B cell (primary cell): ENCODE measurements around the gene ATP8A2. TPM values are rescaled to one million over a fixed set of nuclear protein-coding genes. Genes with fewer than 3 reads are reported as not detected.

Source experiments
- ATAC-seq: fragments of 200-7000 bp; cut with Tn5 transposase; one replicate; pipeline ENCODE4 v1.10.0; 2021; ENCODE audit warnings: low read depth, mild to moderate bottlenecking, moderate number of reproducible peaks, moderate library complexity
- CTCF ChIA-PET: fragments of 350-600 bp; sonication (Branson Sonifier 250); formaldehyde crosslinking; loops from one replicate; lab custom pipeline; 2021; ENCODE audit warnings: antibody characterized with exemption, inconsistent platforms; lab: Charles Lee
- POLR2A ChIA-PET: fragments of 350-600 bp; sonication (Branson Sonifier 250); formaldehyde crosslinking; loops from one replicate; lab custom pipeline; 2021; ENCODE audit warnings: antibody characterized with exemption; lab: Charles Lee
- DNase-seq: peaks from one replicate; pipeline ENCODE4 v3.0.0; 2013
- H2AFZ ChIP-seq: 2 replicates; pipeline ENCODE4 v1.6.1; 2012; ENCODE audit warnings: mild to moderate bottlenecking, low read depth, low read length; ENCODE audit not compliant: insufficient read depth, poor library complexity, severe bottlenecking
- H3K27ac ChIP-seq, 2 donors: 1 replicate in 1 of 2; 2 replicates in 1 of 2; pipeline ENCODE4 v1.5.1; 2012 to 2013; ENCODE audit warnings: low read length in 2 of 2, mild to moderate bottlenecking in 2 of 2, moderate library complexity in 1 of 2
- H3K27me3 ChIP-seq, 4 experiments: fragments of 200-600 bp in 1 of 4; sonication (generic) in 1 of 4; replicated peaks in 1 of 4; 1 replicate in 2 of 4; 2 replicates in 2 of 4; pipeline versions ENCODE4 v1.6.1 to v1.7.0; 2013 to 2016; ENCODE audit warnings: low read length in 3 of 4, mild to moderate bottlenecking in 2 of 4, mixed read lengths in 1 of 4, moderate library complexity in 1 of 4; ENCODE audit not compliant: insufficient read depth in 4 of 4, control insufficient read depth in 3 of 4; ENCODE audit errors: control extremely low read depth in 1 of 4
- H3K36me3 ChIP-seq, 2 experiments: replicated peaks in 1 of 2; 1 replicate in 1 of 2; 2 replicates in 1 of 2; pipeline versions ENCODE4 v1.6.1 to v1.7.1; 2013; ENCODE audit warnings: low read length in 1 of 2; ENCODE audit not compliant: insufficient read depth in 2 of 2, control insufficient read depth in 1 of 2; ENCODE audit errors: control extremely low read depth in 1 of 2, extremely low read depth in 1 of 2
- H3K4me1 ChIP-seq, 2 donors: fragments of 200-600 bp in 1 of 2; sonication (generic) in 1 of 2; 1 replicate in 1 of 2; 2 replicates in 1 of 2; pipeline versions ENCODE4 v1.5.1 to v1.6.1; 2013 to 2017; ENCODE audit warnings: low read length in 2 of 2; ENCODE audit not compliant: control insufficient read depth in 2 of 2, insufficient read depth in 2 of 2
- H3K4me2 ChIP-seq: replicated peaks from 2 replicates; pipeline ENCODE3; 2012; ENCODE audit warnings: mild to moderate bottlenecking, low read depth, low read length; ENCODE audit not compliant: poor library complexity, severe bottlenecking
- H3K4me3 ChIP-seq, 5 experiments: fragments of 200-600 bp in 1 of 5; sonication (generic) in 1 of 5; 1 replicate in 3 of 5; 2 replicates in 2 of 5; pipeline versions ENCODE4 v1.5.1 to v1.7.0; 2011 to 2016; ENCODE audit warnings: low read length in 4 of 5, mild to moderate bottlenecking in 4 of 5, low read depth in 2 of 5, control low read depth in 1 of 5, moderate library complexity in 1 of 5; ENCODE audit not compliant: insufficient read depth in 1 of 5; ENCODE audit errors: control extremely low read depth in 1 of 5, extremely low read depth in 1 of 5
- H3K79me2 ChIP-seq: fragments of 200-600 bp; sonication (generic); one replicate; pipeline ENCODE4 v1.6.0; 2016; ENCODE audit warnings: low read length; ENCODE audit not compliant: control insufficient read depth, insufficient read depth
- H3K9ac ChIP-seq: fragments of 200-600 bp; sonication (generic); 2 replicates; pipeline ENCODE4 v1.6.1; 2017; ENCODE audit warnings: mild to moderate bottlenecking, low read length, moderate library complexity
- H3K9me3 ChIP-seq, 3 donors: one replicate each; pipeline versions ENCODE4 v1.6.1 to v1.7.1; 2013; ENCODE audit warnings: low read length in 2 of 3; ENCODE audit not compliant: control insufficient read depth in 2 of 3, insufficient read depth in 1 of 3; ENCODE audit errors: control extremely low read depth in 1 of 3
- H4K20me1 ChIP-seq: 2 replicates; pipeline ENCODE4 v1.6.0; 2012; ENCODE audit warnings: mild to moderate bottlenecking, low read length; ENCODE audit not compliant: insufficient read depth, control insufficient read depth, poor library complexity, severe bottlenecking
- H3K27ac Mint-ChIP-seq: one replicate; pipeline ENCODE4 v1.8.0; 2021; ENCODE audit warnings: mixed read lengths
- H3K27me3 Mint-ChIP-seq: one replicate; pipeline ENCODE4 v1.8.0; 2021; ENCODE audit warnings: mixed read lengths
- H3K4me1 Mint-ChIP-seq: one replicate; pipeline ENCODE4 v1.8.0; 2021; ENCODE audit warnings: mixed read lengths
- H3K4me3 Mint-ChIP-seq: one replicate; pipeline ENCODE4 v1.8.0; 2021; ENCODE audit warnings: mixed read lengths
- H3K9me3 Mint-ChIP-seq: one replicate; pipeline ENCODE4 v1.8.0; 2022; ENCODE audit warnings: mixed read lengths; ENCODE audit not compliant: insufficient read depth
- CTCF ChIP-seq: fragments of 200-600 bp; IDR thresholded peaks from one replicate; pipeline ENCODE4 v1.8.0; 2022; ENCODE audit warnings: antibody characterized with exemption, mild to moderate bottlenecking
- EZH2 ChIP-seq: IDR thresholded peaks from 2 replicates; pipeline ENCODE4 v1.6.1; 2012; ENCODE audit warnings: borderline replicate concordance, low read depth, mild to moderate bottlenecking, moderate library complexity, low read length; ENCODE audit not compliant: insufficient read depth, poor library complexity, severe bottlenecking
- WGBS: methylation state at CpG from one replicate; pipeline ENCODE4 v1.1.5; 2013; ENCODE audit warnings: missing lambda C conversion rate; ENCODE audit not compliant: insufficient coverage; 5-methylcytosine and 5-hydroxymethylcytosine counted together
- intact Hi-C: fragments of 100-400 bp; cut with micrococcal nuclease; formaldehyde crosslinking; loops from one replicate; pipeline ENCODE4 v1.10.0; 2022
- polyA plus RNA-seq: library from polyadenylated mRNA; depleted of rRNA; stranded (reverse); fragments of >200 nt; gene quantifications from 2 replicates; pipeline ENCODE4 v1.2.3, GENCODE V29; 2012
- total RNA-seq, 2 donors: library from RNA; stranded (reverse); fragments of 120-200 nt in 1 of 2; gene quantifications; 1 replicate in 1 of 2; 2 replicates in 1 of 2; pipeline versions ENCODE4 v1.2.3 to v1.2.4, GENCODE V29; 2013 to 2022

ATP8A2 gene
- total and polyA plus RNA-seq, 2 donors (not counting 1 experiment from before 2014, with no cell fraction given) = not detected

DNA sequence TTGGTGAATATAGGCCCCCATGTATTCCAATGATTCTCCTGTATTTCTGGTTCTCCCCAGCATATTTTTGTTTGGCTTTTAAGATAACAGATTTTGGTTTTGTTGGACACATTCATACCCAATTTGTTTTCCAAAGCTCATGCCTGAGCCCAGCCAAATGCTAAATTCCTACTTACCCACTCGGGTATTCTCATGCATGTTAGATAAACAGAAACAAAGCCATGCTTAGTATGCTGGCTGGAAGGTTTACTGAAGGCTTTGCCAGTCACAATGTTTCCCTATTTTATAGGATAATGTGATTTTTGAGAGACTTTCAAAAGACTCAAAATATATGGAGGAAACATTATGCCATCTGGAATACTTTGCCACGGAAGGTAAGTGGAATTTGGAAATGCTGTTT lies 206.8 kb downstream of the ATP8A2 start:
- ChIA-PET CTCF (interaction anchor here (2.3 kb wide), 1 partner anchor 1120 kb away, joined by 10 read pairs; no protein-coding TSS in a partner anchor), POLR2A (no interaction called here)
- Histone ChIP-seq H3K9me3 (no peaks in the 10 kb centered on the region), H3K79me2 (no peaks in the 10 kb centered on the region), H3K4me2 (no peak overlapping the region), H3K4me1 (no peaks in the 10 kb centered on the region), H3K27ac (no peak overlapping the region), H3K4me3 (no peak overlapping the region), H3K36me3 (no peaks in the 10 kb centered on the region), H4K20me1 (no peaks in the 10 kb centered on the region), H2AFZ (no peak overlapping the region), H3K9ac (no peak overlapping the region), H3K27me3 (peaks cover 0 to 2% (median 0%) of the 10 kb centered on the region in 4 experiments)
- no peak for TF ChIP-seq CTCF
- TF ChIP-seq EZH2 = no peak
- intact Hi-C loops = no loop called here
- Mint-ChIP-seq H3K27me3 (peaks cover 16% of the 10 kb centered on the region), H3K27ac (no peak overlapping the region), H3K9me3 (no peaks in the 10 kb centered on the region), H3K4me3 (no peak overlapping the region), H3K4me1 (no peaks in the 10 kb centered on the region)
- WGBS = 80% methylated on average over 1 of the region's 2 CpGs
- ATAC-seq (no peak), DNase-seq (no peak)

DNA sequence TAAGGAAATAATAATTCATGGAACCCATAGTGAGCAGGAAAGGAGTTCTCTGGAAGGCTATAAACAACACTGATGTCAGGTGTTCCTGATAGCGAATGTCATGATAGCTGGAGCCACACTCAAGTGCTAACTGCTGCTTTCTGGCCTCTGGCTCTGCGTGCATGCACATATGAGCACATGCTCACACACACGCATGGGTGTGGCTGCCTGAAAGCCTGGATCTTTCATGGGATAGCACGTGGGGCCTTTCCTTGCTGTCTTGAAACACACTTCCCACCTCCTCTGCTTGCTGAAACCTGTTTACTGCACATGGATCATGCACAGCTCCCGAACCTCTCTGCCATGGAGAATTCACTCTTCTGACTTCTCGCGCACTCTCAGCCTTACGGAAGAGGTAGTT lies 207.4 kb downstream of the ATP8A2 start:
- H3K9ac ChIP-seq = no peak overlapping the region
- CTCF ChIA-PET = interaction anchor here (1.2 kb wide), 1 partner anchor 1120 kb away, joined by 3 read pairs; no protein-coding TSS in a partner anchor
- H3K27me3 ChIP-seq = peaks cover 0 to 2% (median 0%) of the 10 kb centered on the region in 4 experiments
- H3K27ac ChIP-seq = no peak overlapping the region
- TF ChIP-seq CTCF (no peak), EZH2 (no peak)
- POLR2A ChIA-PET = no interaction called here
- no peak for DNase-seq
- Mint-ChIP-seq H3K9me3 (no peaks in the 10 kb centered on the region), H3K27ac (no peak overlapping the region), H3K27me3 (peaks cover 11% of the 10 kb centered on the region), H3K4me3 (no peak overlapping the region), H3K4me1 (no peaks in the 10 kb centered on the region)
- H3K9me3 ChIP-seq = no peaks in the 10 kb centered on the region
- no peak overlapping the region for H2AFZ ChIP-seq
- ATAC-seq = no peak
- no peaks in the 10 kb centered on the region for H3K79me2 ChIP-seq
- H4K20me1 ChIP-seq = no peaks in the 10 kb centered on the region
- H3K36me3 ChIP-seq = no peaks in the 10 kb centered on the region
- 90% methylated on average over 7 of the region's 8 CpGs for WGBS
- intact Hi-C loops = no loop called here
- H3K4me3 ChIP-seq = no peak overlapping the region
- no peak overlapping the region for H3K4me2 ChIP-seq
- no peaks in the 10 kb centered on the region for H3K4me1 ChIP-seq
